HG02943 (cell line): ENCODE data around the gene GRIN2A.
"Not testable (repeated sequence)": the region's sequence is repeated elsewhere in the genome, so short reads cannot be mapped to it uniquely, and the experiment has no call there.

ENCODE experiments used
- ATAC-seq: cut with Tn5 transposase; IDR thresholded peaks from one replicate; pipeline ENCODE4 v1.9.1; 2021; ENCODE audit warnings: mild to moderate bottlenecking, low read depth, moderate library complexity; ENCODE audit not compliant: unreplicated experiment

The GRIN2A gene

GRCh38 chr16:9885876-9886275, 296.4 kb downstream of the GRIN2A start:
- ATAC-seq = no peak

- no peak for ATAC-seq
These were observed 296.8 kb downstream of the GRIN2A start for GRCh38 chr16:9885467-9885866.

- not testable (repeated sequence) for ATAC-seq
These were observed 306.2 kb downstream of the GRIN2A start for GRCh38 chr16:9875981-9876380.

GRCh38 chr16:9874219-9874618, 308.0 kb downstream of the GRIN2A start:
- no peak for ATAC-seq

- no peak for ATAC-seq
These were observed 311.3 kb downstream of the GRIN2A start for GRCh38 chr16:9870962-9871361.

- ATAC-seq = no peak
These were observed 312.5 kb downstream of the GRIN2A start for GRCh38 chr16:9869776-9870175.

GRCh38 chr16:9868606-9869149, 313.6 kb downstream of the GRIN2A start:
- ATAC-seq = no peak

GRCh38 chr16:9867176-9867575, 315.1 kb downstream of the GRIN2A start:
- ATAC-seq = no peak

- no peak for ATAC-seq
These were observed 317.8 kb downstream of the GRIN2A start for GRCh38 chr16:9864461-9864860.

GRCh38 chr16:9862327-9862726, 319.9 kb downstream of the GRIN2A start:
- no peak for ATAC-seq

- ATAC-seq = no peak
These were observed 321.4 kb downstream of the GRIN2A start for GRCh38 chr16:9860876-9861275.

- ATAC-seq = no peak
These were observed 322.4 kb downstream of the GRIN2A start for GRCh38 chr16:9859701-9860327.

- ATAC-seq = no peak
These were observed 327.6 kb downstream of the GRIN2A start for GRCh38 chr16:9854675-9855074.

GRCh38 chr16:9852003-9852402, 330.2 kb downstream of the GRIN2A start:
- ATAC-seq = no peak

- no peak for ATAC-seq
These were observed 331.4 kb downstream of the GRIN2A start for GRCh38 chr16:9850817-9851216.

- no peak for ATAC-seq
These were observed 332.5 kb downstream of the GRIN2A start for GRCh38 chr16:9849697-9850245.

GRCh38 chr16:9847146-9847545, 335.1 kb downstream of the GRIN2A start:
- no peak for ATAC-seq

- ATAC-seq = no peak
These were observed 335.7 kb downstream of the GRIN2A start for GRCh38 chr16:9846362-9847099.

GRCh38 chr16:9845661-9846361, 336.4 kb downstream of the GRIN2A start:
- ATAC-seq = no peak

GRCh38 chr16:9844361-9844760, 337.9 kb downstream of the GRIN2A start:
- no peak for ATAC-seq

GRCh38 chr16:9843424-9844018, 338.7 kb downstream of the GRIN2A start:
- no peak for ATAC-seq
